ENCODE results near the gene RBM28.
"Not testable (repeated sequence)": the region's sequence is repeated elsewhere in the genome, so short reads cannot be mapped to it uniquely, and the experiment has no call there.

The RBM28 gene

GRCh38 chr7:128280451-128280850, 63.3 kb downstream of the RBM28 start:
- not testable (repeated sequence) for DNase-seq

- no peak for DNase-seq
Observed at GRCh38 chr7:128279124-128279713, 64.5 kb downstream of the RBM28 start.

- no peak for DNase-seq
Observed at GRCh38 chr7:128278366-128278765, 65.3 kb downstream of the RBM28 start.

- DNase-seq: no peak
Observed at GRCh38 chr7:128275681-128276080, 68.0 kb downstream of the RBM28 start.

- DNase-seq: no peak
Observed at GRCh38 chr7:128274884-128275603, 68.7 kb downstream of the RBM28 start.

GRCh38 chr7:128274246-128274883, 69.3 kb downstream of the RBM28 start:
- DNase-seq: no peak

GRCh38 chr7:128271942-128272481, 71.7 kb downstream of the RBM28 start:
- no peak for DNase-seq

- no peak for DNase-seq
Observed at GRCh38 chr7:128271471-128271941, 72.2 kb downstream of the RBM28 start.

- DNase-seq: no peak
Observed at GRCh38 chr7:128270826-128271272, 72.9 kb downstream of the RBM28 start.

- no peak for DNase-seq
Observed at GRCh38 chr7:128268233-128268632, 75.5 kb downstream of the RBM28 start.

GRCh38 chr7:128267595-128267924, 76.1 kb downstream of the RBM28 start:
- DNase-seq: no peak

GRCh38 chr7:128266883-128267594, 76.7 kb downstream of the RBM28 start:
- no peak for DNase-seq

GRCh38 chr7:128266529-128266882, 77.2 kb downstream of the RBM28 start:
- no peak for DNase-seq

GRCh38 chr7:128265906-128266300, 77.8 kb downstream of the RBM28 start:
- no peak for DNase-seq

- DNase-seq: no peak
Observed at GRCh38 chr7:128265156-128265905, 78.4 kb downstream of the RBM28 start.

GRCh38 chr7:128264477-128264876, 79.2 kb downstream of the RBM28 start:
- no peak for DNase-seq

GRCh38 chr7:128263420-128263819, 80.3 kb downstream of the RBM28 start:
- DNase-seq: no peak

GRCh38 chr7:128262273-128263028, 81.3 kb downstream of the RBM28 start:
- no peak for DNase-seq

GRCh38 chr7:128260069-128260795, 83.5 kb downstream of the RBM28 start:
- no peak for DNase-seq

- DNase-seq: no peak
Observed at GRCh38 chr7:128259131-128260061, 84.3 kb downstream of the RBM28 start.
